Glomerular visceral epithelial cell (primary cell): ENCODE results near the gene TARS2.

Experiments used
- DNase-seq: peaks from one replicate; pipeline ENCODE4 v3.0.0-alpha.2; 2016; ENCODE audit errors: extremely low spot score

TARS2 gene

DNA sequence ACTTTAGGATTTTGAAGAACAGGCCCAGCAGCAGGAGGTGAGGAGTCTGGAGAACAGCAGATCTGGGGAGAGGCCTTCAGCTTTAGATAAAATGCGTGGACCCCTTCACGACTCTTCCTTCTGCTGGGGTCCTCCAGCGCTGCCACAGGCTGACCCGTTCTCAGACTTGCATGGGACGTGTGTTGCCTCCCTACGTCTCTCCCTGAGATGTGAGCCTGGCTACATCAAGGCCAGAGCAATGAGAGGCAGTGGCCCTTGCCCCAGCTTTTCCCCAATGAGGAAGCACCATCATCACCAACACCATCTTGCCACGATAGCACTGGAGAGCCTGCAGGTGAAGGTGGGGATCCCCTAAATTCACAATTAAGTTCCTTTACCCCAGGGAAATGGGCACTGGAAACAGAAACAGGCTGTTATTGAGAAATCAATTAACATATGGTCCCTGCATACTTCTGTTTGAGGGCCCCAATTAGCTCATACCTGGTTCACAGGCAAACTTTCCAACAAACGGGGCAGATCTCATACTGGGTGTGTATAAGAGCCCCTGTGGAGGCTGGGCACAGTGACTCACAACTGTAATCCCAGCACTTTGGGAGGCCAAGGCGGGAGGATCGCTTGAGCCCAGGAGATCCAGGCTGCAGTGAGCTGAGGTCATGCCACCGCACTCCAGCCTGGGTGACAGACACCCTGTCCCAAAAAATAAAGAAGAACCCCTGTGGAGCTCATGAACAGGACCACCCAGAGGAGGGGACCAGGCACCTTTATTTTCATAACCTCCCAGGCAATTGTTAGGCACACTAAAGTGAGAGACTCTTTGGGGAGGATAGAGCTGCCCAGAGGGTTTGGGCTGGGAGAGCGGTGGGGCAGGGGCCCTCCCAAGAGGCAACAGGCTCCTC lies 49.9 kb downstream of the TARS2 start:
- DNase-seq = no peak

DNA sequence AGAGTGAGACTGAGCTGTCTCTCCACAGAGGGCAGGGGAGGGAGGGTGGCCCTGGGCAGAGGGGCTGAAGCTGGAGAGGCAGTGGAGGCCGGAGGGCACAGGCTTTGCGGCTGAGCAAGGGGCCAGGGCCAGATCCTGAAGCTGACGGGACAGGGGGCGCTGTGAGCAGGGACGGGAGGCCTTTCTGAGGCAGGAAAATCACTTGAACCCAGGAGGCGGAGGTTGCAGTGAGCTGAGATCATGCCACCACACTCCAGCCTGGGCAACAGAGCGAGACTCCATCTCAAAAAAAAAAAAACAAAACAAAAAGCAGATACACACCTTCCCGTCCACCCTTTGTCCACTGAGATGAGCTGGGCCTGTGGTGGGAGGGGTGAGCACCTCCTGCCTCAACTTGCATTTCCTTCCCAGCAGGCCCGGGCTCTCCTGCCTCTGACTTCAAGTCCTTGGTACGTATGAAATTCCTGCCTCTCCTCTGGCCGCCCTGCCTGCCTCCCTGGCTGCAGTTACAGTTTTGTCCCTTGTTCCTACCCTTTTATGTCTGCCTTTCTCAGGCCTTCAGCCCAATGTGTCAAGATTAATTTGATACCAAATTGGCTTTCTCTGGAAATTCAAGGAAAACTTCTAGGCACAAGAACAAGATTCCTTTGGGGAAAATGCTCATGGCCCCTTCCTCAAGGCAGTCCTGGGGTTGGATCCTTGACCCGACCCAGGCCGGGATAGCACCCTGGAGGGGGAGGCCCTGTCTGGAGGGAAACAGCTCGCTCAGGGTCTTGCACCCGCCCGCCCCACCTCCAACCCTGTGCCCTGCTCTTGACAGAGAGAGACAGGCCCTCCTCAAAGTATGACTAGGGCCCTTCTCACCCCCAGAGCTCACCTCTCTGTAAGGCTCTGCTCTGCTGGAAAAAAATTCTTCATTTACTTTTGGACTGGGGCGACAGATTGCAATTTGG lies 50.8 kb downstream of the TARS2 start:
- peak; percentile 83 for DNase-seq

DNA sequence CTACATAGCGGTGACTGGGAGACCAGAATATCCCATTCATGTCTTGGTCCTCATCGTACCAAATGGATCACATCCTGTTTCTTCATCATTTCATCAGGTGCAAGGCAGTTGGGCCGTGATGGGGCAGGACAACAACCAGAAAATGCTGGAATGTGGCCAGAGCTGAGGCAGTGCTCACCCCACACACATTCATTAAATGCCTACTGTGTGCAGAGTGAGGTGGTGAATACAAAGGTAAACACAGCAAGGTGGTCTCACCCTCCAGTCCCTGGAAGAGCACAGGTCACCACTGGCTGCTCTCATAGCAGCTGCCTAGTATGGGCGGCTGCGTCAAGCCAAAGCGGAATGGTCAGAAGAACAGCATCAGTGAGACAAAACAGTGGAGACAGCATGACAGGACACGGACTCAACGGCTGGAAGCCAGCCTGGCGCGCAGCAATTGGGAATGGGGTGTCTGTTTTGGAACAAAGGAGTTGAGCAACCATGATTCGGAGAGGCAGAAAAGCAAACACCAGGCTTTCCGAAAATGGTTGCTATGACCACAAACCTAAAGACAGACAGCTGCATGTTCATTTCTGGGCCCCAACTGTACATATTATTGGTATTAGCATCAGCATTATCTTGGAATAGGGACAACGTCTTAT lies 56.4 kb downstream of the TARS2 start:
- no peak for DNase-seq

DNA sequence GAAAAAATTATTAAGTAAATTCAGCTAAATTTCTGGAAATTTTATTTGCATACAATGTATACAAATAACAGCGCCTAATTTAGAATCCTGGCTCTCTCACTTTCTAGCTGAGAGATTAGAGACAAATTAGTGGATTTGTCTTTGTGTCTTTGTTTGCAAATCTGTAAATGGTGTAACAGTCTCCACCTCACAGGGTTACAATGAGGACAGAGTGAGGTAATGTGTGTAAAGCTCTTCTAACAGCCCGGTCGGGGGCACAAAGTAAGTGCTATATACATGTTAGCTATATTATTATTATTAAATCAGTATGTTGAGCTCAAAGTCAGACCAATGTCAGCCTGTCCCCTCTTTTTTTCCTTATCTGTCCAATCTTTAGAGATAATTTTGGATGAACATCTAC lies 57.0 kb downstream of the TARS2 start:
- DNase-seq = no peak

DNA sequence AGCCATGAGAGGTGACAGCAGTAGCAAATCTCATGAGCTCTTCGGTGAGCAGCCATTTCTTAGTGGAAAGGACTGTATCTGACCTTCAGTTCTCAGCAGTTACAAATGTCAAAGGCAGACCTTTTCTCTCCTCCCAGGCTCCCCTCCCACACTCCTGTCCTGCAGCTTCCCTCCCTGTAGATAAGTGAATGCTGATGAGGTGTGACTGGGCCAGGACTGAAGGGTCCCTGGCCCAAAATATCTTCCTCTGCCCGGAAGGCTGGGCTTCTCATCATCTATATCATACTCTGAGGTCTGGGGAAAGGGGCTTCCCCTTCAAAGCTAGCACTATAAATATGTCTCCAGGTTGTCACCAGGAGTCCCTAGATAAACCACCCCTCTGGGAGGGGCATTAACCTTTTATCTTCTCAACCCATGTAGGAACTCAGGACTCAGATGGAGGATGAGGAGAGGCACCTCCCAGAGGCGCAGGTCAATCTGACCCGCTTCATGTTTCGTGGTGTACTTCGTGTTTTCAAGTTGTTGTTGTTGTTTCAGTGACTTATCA lies 58.3 kb downstream of the TARS2 start:
- no peak for DNase-seq

DNA sequence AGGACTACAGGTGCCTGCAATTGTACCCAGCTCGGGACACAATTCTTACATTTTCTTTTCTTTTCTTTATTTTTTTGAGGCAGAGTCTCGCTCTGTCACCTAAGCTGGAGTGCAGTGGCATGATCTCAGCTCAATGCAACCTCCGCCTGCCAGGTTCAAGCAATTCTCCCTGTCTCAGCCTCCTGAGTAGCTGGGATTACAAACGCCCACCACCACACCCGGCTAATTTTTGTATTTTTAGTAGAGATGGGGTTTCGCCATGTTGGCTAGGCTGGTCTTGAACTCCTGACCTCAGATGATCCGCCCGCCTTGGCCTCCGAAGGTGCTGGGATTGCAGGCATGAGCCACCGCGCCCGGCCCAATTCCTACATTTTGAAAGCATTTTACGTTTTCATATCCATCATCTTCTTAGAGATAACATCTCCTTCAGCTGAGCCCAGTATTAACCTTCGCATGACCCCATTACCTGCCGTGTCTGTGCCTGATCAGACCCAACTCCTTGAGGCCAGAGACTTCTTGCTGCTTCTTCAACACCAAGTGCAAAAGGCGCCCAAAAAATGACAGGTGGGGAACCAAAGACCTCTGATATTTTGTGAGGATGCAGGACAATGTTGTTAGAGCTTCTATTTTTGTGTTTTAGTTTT lies 59.2 kb downstream of the TARS2 start:
- DNase-seq = no peak

DNA sequence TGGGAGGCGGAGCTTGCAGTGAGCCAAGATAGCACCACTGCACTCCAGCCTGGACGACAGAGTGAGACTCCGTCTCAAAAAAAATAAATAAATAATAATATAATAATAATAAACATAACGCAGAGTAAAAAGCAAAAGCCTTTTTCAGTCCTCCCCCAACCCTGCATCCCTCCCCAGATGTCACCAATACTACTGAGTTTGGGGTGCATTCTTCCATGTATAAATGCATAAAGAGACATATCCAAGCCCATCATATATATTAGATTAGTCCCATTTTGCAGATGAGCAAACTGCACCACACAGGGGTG lies 61.1 kb downstream of the TARS2 start:
- no peak for DNase-seq

DNA sequence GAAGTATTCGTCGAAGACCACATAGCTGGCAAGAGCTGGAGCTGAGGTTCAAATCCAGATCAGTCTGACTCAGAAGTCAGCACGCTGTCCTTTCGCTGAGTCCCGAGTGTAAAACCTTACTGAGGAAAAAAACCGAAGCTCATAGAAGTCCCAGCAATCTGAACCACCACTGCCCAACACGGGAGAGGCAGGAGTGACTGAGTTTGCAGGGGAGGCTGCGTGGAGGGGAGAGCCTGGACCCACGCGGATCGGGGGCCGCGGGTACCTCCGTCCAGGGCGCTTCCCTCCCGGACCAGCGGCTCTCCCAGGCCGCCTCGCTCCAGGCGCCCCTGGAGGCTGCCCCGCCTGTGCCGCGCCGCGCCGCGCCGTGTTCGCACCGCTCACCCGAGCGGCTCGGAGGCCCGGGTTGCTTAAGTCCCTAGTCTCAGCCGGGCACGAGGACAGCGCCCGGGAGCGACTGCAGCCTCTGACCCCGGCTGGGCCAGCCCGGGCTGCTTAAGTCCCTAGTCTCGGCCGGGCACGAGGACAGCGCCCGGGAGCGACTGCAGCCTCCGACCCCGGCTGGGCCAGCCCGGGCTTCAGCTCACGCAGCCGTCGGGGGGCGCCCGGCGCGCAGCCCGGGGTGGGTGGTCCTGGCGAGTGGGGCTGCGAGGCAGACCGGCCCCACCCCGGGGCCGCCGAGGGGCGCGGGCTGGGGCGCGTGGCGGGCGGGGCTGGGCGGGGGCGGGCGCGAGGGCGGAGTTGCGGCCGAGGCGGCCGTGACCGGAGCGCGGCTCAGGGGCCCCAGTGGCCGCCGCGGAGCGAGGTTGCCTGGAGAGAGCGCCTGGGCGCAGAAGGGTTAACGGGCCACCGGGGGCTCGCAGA lies 61.6 kb downstream of the TARS2 start, which contains the start of gene ADAMTSL4:
ADAMTSL4 (plus strand) TSS at position 777 of the 864 bp plus-strand sequence. CDS start 2,881 bp downstream, outside the sequence.
- DNase-seq = peak; percentile 80

DNA sequence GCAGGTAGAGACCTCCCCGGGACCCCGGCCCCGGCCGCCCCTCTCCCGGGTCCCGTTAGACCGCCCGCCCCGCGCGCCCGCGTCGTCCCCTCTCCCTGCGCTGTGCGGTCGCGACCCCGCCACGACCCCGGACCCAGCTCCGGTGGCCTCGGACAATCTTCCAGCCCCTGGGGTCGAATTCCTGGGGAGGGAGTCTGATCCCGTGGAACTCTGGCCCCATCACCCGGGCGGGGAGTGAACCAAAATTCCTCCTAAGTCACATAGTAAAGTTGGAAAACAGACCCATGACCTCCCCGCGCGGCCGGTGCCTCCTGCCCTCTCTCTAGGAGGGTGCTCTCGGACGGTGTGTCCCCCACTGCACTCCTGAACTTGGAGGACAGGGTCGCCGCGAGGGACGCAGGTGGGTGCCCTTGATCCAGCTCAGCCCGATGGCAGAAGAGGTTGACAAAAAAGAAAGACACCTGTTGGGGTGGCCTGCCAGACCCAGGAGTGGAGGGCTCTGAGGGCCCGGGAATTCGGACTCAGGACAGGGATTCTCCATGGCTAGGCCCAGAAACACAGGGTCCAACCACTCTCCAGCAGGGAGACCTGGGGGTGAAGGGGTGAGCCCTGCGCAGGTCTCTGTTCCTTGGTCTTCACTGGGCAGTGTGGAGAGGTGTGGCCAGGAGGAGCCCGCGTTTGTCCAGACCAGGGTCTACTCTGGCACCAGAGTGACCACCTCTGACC lies 62.4 kb downstream of the TARS2 start:
- DNase-seq = no peak

DNA sequence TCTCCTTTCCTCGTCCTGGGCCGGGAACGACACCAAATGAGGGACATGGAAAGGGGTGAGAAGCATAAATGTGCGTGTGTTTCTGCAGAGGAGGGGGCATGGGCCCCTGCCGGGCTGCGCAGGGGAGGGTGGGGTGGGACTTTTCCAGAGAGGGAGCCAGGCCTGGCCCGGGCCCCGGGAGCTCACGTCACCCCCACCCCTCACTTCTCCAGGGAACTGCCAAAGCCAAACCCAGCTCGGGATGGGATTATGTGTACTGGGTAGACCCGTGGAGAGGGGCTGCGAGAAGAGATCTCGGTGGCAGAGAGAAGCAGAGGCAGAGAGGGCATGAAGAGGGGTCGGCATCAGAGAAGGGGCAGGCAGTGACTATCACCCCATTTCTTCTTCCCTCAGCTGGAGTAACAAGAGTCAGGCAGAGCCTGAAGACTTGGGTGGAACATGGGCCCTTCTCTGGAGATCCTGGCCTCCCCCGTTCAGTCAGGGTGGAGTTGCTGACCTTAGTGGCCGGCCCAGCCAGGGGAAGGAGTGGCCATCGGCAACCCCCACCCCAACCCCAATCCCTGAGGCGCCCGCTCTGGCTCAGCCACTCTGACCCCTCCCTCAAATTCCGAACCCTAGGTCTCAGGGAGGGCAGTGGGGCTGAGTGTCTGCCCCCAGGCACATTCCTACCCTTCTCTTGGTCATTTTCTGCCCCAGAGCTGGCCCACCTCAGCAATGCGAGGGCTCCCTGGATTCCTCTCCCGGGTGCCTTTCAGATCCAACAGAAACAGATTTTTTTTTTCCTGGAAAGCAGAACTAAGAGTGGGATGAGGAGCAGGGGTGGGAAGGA lies 63.2 kb downstream of the TARS2 start:
- DNase-seq = no peak

DNA sequence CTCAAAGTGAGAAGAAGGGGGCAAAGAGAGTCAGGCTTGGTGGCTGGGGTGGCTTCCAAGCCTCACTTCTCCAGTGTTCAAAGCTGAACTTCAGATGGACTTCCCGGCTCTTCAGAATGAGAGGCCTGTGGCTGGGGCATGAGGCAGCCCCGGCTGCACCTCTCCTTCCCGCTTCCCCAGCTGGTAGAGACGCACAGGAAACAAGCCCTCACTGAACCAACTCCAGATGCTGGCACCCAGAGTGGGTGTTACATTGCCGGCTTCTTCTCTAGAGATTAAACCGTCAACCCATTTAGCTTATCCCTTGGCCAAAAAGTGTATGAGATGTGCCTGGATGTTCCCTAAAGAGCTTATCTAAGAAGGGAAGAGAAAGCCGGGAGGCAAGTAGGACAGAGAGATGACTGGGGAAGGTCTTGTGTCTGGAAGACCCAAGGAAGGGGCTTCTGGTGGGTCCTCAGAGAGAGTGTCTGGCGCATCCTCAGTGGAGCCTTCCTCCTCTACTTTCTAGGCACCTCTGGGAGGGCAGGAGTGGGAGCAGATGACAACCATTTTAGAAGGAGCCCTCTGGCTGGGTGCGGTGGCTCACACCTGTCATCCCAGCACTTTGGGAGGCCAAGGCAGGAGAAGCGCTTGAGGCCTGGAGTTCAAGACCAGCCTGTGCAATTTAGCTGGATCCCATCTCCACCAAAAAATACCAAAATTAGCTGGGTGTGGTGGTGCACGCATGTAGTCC lies 64.0 kb downstream of the TARS2 start:
- DNase-seq = no peak

DNA sequence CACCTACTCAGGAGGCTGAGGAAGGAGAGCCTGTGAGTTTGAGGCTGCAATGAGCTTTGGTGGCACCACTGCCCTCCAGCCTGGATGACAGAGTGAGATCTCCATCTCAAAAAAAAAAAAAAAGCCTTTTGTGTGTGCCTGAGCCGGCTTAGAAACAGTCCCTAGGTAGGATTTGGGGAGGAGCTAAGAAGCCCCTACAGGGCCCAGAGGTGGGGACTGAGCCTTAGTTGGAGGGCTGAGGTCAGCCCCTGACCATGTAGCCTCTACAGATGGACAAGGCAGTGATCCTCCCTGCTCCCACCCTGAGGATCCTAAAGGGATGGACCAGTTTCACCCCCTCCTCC lies 64.5 kb downstream of the TARS2 start:
- DNase-seq = no peak

DNA sequence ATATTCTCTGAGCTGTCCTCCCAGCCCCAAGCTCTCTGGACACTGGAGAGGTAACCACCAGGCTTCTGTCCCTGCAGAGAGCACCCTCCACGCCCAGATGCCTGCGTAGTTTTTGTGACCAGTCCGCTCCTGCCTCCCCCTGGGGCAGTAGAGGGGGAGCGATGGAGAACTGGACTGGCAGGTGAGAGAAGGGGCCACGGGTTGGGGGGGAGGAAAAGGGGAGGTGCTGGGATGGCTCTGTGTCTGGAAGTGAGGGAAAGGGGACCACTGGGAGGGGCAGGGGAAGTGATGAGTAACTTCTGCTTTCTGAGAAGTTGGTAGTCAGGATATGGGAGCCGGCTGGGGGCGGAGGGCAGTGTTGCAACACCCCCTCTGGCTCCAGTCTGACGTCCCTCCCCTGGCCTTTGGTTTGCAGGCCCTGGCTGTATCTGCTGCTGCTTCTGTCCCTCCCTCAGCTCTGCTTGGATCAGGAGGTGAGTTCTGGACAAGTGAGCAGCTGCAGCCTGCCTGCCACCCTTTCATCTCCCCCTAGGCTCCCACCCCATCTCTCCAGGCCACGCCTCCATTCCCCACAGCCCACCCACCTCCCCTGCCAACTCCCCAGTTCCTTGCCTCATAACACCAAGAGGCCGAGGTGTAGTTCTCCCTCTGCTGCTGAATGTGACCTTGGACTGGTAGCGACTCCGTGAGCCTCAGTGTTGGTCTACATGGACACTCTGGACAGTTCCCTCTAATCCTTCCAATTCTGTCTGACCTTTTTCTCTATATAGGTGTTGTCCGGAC lies 65.1 kb downstream of the TARS2 start:
- peak; percentile 67 for DNase-seq

DNA sequence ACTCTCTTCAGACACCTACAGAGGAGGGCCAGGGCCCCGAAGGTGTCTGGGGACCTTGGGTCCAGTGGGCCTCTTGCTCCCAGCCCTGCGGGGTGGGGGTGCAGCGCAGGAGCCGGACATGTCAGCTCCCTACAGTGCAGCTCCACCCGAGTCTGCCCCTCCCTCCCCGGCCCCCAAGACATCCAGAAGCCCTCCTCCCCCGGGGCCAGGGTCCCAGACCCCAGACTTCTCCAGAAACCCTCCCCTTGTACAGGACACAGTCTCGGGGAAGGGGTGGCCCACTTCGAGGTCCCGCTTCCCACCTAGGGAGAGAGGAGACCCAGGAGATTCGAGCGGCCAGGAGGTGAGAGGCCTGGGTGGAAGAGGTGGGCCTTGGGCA lies 65.7 kb downstream of the TARS2 start:
- DNase-seq = no peak

DNA sequence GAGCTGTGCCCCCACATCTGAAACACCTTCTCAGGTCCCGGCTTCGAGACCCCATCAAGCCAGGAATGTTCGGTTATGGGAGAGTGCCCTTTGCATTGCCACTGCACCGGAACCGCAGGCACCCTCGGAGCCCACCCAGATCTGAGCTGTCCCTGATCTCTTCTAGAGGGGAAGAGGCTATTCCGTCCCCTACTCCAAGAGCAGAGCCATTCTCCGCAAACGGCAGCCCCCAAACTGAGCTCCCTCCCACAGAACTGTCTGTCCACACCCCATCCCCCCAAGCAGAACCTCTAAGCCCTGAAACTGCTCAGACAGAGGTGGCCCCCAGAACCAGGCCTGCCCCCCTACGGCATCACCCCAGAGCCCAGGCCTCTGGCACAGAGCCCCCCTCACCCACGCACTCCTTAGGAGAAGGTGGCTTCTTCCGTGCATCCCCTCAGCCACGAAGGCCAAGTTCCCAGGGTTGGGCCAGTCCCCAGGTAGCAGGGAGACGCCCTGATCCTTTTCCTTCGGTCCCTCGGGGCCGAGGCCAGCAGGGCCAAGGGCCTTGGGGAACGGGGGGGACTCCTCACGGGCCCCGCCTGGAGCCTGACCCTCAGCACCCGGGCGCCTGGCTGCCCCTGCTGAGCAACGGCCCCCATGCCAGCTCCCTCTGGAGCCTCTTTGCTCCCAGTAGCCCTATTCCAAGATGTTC lies 66.3 kb downstream of the TARS2 start:
- no peak for DNase-seq

DNA sequence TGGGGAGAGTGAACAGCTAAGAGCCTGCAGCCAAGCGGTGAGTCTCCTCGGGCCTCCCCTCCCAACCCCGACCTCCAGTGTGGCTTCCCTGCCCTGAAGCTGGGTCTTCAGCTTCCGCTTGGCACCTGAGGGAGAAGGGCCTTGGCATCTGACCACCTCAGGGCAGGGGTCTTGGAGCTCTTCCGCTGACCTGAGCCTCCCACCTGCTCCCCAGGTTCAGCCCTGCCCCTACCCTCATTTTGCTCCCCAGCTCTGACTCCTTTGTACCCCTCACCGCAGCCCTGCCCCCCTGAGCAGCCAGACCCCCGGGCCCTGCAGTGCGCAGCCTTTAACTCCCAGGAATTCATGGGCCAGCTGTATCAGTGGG lies 66.8 kb downstream of the TARS2 start:
- DNase-seq = no peak
